Activated T-cell treated with anti-CD3 and anti-CD28 coated beads, Interleukin-2, amount 50 U/mL, for 48 hours (primary cell): ENCODE data around the gene C1S.
"Not testable (repeated sequence)": the region's sequence is repeated elsewhere in the genome, so short reads cannot be mapped to it uniquely, and the experiment has no call there.

ENCODE experiments used
- DNase-seq, 2 experiments: peaks; one replicate each; pipeline ENCODE4 v3.0.0-alpha.2; 2020

Gene C1S

GRCh38 chr12:7107181-7107580 lies 46.7 kb downstream of the C1S start:
- not testable (repeated sequence) for DNase-seq

DNA sequence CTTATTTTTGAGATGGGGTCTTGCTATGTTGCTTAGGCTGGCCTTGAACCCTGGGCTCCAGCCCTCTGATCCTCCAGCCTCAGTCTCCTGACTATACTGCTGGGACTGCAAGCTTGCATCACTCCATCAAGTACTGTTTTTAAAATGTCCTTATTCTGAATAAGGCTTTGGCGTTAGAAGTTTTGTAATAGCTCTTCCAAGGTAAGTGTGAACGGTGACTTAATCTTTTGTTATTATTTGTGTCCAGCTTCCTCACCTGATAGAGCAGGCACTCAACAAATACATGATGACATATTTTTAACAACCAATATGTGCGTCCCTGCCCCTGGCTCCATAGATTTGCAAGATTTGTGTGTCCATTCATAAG lies 47.1 kb downstream of the C1S start:
- DNase-seq, result no peak

- peak; percentile 85 to 87 for DNase-seq
Measured at GRCh38 chr12:7108003-7108795, 47.7 kb downstream of the C1S start.

DNA sequence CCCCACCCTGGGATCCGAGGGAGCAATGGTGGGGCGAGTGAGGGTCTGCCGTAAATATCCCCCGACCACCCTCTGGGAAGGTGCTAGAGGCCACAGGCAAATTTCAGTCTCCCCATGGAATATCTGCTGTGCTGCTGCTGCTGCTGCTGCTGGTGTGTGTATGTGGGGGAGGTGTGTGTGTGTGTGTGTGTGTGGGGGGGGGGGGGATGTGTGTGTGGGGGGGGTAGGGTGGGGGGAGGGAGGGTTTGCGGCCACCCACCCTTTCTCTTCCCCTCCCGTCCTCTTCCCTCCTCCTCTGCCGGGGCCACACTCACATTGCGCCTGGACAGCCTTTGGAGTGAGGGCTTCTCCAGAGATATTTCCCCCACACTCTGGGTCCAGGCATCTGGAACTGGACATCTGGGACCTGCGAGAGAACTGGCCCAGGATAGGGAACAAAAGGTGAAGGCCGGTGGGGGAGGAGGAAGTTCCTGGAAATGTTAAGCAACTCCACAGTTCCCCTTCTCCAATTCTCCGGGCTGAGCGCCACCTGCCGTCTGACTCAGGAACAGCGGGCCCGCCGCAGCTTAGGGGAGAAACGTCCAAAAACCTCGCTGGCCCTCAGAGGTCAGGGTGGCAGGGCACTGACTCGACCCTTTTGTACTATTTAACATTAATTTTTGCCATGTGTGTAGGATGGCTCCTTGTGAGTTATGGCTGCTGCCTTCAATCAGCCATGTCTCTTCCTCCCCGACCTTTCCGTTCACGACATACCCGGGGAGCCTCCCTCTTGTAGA lies 48.5 kb downstream of the C1S start, which contains the start of gene C1RL:
C1RL (minus strand) TSS at position 419 of the 776 bp plus-strand sequence; CDS start at position 385, 34 bp downstream.
- peak; percentile 93 to 97 for DNase-seq

DNA sequence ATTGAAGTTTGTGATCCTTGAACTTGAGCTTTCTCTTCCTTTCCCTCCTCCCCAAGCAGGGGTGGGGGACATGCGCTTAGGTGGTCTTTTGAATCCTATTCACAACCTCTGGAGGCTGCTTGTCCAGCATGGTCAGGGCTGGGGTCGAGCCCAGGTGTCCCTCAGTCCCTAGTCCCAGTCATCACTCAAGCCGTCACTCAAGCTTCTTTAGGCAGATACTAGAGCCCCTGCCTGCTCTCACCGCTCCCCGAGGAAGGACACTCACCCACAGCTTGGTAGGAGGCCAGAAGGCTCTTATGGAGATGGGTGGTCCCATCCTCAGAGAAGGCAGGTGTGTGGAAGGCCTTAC lies 49.0 kb downstream of the C1S start:
- DNase-seq, result no peak

DNA sequence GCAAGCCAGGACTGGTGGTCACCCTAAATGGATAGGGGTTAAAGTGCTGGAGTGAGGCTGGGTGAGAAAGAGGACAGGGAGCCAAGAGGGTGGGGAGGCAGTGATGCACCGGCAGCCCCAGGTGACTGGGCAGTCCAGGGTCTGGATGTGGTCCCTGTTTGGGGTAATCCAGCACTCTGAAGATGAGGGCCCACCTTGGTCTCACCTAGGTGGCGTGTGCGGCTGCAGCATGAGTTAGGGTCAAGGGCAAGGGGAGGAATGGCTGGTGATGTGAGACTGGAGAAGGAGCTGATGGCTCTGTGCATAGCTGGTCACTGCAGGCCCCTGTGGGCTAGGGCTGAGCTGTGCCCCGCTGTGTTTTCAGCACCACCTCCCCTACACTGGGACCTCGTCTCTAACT lies 50.1 kb downstream of the C1S start:
- DNase-seq, result no peak

- DNase-seq, result no peak
Measured at GRCh38 chr12:7112041-7112440, 51.5 kb downstream of the C1S start.

DNA sequence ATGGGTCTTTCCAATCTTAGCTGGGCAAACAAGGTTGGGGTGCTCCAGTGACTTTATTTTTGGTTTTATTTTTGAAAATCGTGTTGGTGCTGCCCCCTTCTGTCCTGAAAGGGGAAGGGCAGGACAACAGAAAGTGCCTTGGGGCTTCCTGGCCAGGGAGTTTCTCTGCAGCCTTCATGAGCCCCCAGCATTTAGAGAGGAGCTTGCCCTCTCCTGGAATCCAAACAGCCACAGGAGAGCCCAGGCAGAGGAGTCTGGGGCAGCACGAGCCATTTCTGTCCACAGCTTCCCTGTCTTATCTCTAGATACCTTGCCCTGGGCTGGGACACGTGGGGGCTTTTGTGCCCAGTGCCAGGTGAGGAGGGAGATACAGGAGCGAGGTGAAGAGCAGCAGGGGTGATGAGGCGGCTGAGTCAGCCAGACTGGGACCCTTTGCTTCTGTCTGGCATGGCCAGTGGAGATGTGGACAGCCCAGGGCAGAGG lies 52.9 kb downstream of the C1S start:
- DNase-seq, result peak; percentile 42 to 46

DNA sequence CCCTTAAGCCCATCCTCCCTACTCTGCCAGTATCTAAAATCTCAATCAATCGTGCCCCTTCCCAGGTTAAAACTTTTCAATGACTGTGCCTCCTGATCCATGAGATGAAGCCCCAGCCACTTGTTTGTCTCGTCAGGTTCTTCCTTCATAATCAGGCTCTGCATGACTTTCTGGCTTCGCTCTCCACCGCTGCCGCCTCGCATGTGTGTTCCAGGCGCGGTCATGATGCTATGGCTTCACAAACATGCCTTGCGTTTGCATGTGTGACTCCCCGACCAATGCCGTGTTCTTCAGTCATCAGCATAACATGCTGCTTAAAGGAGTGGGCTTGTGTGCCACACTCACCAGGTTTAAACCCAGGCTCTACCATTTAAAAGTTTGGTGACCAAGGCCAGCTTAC lies 53.5 kb downstream of the C1S start:
- DNase-seq, result no peak

DNA sequence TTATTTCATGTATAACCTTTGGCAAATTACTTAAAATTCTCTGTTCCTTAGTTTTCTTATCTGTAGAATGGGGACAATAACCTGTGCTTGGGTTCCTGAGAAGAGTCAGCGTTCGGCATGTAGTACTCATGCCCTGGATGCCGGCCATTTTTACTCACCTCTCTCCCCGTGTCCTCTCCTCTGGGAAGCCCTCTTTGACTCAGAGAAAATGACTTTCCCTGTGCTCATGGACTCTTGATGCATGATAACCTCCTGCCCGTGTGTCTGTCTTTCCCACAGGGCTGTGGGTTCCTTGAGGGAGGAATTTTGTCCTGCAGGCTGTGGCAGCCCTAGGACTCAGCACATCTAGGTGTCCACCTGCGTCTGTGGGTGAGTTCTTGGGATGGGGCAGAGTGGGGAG lies 54.3 kb downstream of the C1S start:
- DNase-seq, result no peak

- DNase-seq, result no peak
Measured at GRCh38 chr12:7116196-7116595, 55.7 kb downstream of the C1S start.

DNA sequence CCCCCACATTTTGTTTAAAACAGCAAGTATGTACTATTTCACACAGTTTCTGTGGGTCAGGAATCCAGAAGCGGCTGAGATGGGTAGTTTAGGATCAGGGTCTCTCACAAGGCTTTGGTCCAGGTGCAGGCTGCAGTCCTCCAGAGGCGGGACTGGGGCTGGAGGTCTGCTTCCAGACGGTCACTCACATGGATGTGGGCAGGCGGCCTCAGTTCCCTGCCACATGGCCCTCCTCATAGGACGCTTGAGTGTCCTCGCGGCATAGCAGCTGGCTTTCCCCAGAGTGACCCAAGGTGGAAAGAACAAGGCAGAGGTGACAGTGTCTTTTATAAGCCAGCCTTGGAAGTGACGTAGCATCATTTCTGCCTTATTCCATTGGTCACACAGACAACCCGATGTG lies 56.4 kb downstream of the C1S start:
- no peak for DNase-seq

GRCh38 chr12:7117670-7118069 lies 57.2 kb downstream of the C1S start:
- no peak for DNase-seq

DNA sequence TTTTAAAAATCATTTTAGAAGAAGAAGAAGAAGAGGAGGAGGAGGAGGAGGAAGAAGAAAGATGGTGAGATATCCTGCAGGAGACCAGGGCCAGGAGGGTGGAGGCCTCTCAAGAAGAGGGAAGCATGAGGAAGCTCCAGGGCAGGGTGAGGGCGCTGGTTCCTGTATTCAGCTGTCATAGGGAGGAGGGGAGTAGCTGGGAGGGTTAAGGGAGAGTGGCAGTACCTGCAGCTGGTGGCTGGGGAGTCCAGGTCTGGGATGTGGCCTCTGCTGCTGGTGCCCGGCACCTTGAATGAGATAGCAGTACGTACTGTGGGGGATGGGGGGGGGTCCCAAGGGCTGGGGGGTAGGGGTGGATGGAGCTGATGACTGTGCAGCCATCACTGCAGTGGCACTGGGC lies 58.4 kb downstream of the C1S start:
- no peak for DNase-seq

GRCh38 chr12:7120166-7120565 lies 59.6 kb downstream of the C1S start:
- no peak for DNase-seq
